K562 treated with DMSO at 1 percent for 4 hours (cell line): ENCODE results near the gene RNF152. TPM values are rescaled to one million over a fixed set of nuclear protein-coding genes. Genes with fewer than 3 reads are reported as not detected.

ENCODE experiments used
- total RNA-seq: library from RNA; unstranded; fragments of 300-600 nt; gene quantifications from 2 replicates; pipeline ENCODE4 v1.2.3, GENCODE V29; 2022; ENCODE audit not compliant: insufficient read depth

The RNF152 gene
- total RNA-seq = not detected in 2 replicates

GRCh38 chr18:61892683-61893308, at the start of gene RNF152:
TSS of gene RNF152 (minus strand) at chr18:61893007. CDS start at chr18:61816463, 76,544 bp downstream.

